Measurements from ENCODE around the gene VAV1.

DNA sequence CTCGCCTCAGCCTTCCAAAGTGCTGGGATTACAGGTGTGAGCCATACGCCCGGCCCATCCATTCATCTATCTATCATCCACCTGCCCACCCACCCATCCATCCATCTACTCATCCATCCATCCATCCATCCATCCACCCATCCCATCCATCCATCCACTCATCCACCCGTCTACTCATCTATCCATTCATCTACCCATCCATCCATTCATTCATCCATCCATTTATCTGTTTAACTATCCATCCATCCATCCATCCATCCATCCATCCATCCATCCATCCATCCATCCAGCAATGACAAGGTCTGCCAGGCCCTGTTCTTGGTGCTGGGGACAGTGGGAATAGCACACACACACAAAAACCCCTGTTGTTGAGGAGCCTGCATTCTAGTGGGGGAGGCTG, 4.5 kb downstream of the VAV1 start:
- no peak for TF ChIP-seq MEF2B (IDR thresholded peaks at IDR 0.05; ENCODE audit: partially characterized antibody, poor library complexity, severe bottlenecking)
- TF ChIP-seq, protein P1, sequence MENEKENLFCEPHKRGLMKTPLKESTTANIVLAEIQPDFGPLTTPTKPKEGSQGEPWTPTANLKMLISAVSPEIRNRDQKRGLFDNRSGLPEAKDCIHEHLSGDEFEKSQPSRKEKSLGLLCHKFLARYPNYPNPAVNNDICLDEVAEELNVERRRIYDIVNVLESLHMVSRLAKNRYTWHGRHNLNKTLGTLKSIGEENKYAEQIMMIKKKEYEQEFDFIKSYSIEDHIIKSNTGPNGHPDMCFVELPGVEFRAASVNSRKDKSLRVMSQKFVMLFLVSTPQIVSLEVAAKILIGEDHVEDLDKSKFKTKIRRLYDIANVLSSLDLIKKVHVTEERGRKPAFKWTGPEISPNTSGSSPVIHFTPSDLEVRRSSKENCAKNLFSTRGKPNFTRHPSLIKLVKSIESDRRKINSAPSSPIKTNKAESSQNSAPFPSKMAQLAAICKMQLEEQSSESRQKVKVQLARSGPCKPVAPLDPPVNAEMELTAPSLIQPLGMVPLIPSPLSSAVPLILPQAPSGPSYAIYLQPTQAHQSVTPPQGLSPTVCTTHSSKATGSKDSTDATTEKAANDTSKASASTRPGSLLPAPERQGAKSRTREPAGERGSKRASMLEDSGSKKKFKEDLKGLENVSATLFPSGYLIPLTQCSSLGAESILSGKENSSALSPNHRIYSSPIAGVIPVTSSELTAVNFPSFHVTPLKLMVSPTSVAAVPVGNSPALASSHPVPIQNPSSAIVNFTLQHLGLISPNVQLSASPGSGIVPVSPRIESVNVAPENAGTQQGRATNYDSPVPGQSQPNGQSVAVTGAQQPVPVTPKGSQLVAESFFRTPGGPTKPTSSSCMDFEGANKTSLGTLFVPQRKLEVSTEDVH (IDR thresholded peaks at IDR 0.05; ENCODE audit: low read depth, partially characterized antibody): no peak
- TF ChIP-seq, protein P2, sequence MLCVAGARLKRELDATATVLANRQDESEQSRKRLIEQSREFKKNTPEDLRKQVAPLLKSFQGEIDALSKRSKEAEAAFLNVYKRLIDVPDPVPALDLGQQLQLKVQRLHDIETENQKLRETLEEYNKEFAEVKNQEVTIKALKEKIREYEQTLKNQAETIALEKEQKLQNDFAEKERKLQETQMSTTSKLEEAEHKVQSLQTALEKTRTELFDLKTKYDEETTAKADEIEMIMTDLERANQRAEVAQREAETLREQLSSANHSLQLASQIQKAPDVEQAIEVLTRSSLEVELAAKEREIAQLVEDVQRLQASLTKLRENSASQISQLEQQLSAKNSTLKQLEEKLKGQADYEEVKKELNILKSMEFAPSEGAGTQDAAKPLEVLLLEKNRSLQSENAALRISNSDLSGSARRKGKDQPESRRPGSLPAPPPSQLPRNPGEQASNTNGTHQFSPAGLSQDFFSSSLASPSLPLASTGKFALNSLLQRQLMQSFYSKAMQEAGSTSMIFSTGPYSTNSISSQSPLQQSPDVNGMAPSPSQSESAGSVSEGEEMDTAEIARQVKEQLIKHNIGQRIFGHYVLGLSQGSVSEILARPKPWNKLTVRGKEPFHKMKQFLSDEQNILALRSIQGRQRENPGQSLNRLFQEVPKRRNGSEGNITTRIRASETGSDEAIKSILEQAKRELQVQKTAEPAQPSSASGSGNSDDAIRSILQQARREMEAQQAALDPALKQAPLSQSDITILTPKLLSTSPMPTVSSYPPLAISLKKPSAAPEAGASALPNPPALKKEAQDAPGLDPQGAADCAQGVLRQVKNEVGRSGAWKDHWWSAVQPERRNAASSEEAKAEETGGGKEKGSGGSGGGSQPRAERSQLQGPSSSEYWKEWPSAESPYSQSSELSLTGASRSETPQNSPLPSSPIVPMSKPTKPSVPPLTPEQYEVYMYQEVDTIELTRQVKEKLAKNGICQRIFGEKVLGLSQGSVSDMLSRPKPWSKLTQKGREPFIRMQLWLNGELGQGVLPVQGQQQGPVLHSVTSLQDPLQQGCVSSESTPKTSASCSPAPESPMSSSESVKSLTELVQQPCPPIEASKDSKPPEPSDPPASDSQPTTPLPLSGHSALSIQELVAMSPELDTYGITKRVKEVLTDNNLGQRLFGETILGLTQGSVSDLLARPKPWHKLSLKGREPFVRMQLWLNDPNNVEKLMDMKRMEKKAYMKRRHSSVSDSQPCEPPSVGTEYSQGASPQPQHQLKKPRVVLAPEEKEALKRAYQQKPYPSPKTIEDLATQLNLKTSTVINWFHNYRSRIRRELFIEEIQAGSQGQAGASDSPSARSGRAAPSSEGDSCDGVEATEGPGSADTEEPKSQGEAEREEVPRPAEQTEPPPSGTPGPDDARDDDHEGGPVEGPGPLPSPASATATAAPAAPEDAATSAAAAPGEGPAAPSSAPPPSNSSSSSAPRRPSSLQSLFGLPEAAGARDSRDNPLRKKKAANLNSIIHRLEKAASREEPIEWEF (IDR thresholded peaks at IDR 0.05; ENCODE audit: insufficient replicate concordance, low read depth, low read length): no peak
- no peak for TF ChIP-seq CBX5 (IDR thresholded peaks at IDR 0.05; ENCODE audit: low read depth)

All from GM12878 (cell line).